WTC11 (cell line): ENCODE data around the gene DPP7. TPM values are rescaled to one million over a fixed set of nuclear protein-coding genes. Genes with fewer than 3 reads are reported as not detected.

ENCODE experiments used
- ATAC-seq: fragments of 200-7000 bp; cut with Tn5 transposase; 2 replicates; pipeline ENCODE4 v1.10.0; 2021; ENCODE audit warnings: mild to moderate bottlenecking, moderate library complexity
- CTCF ChIA-PET: fragments of 300-600 bp; sonication (Branson Sonifier 250); formaldehyde crosslinking; loops from one replicate; lab custom pipeline; 2021; ENCODE audit warnings: antibody characterized with exemption; lab: Charles Lee
- POLR2A ChIA-PET: fragments of 350-600 bp; sonication (Branson Sonifier 250); formaldehyde crosslinking; loops from one replicate; lab custom pipeline; 2021; ENCODE audit warnings: antibody characterized with exemption; lab: Charles Lee
- DNase-seq: peaks from one replicate; pipeline ENCODE4 v3.0.0; 2021; ENCODE audit warnings: low spot score
- H3K27ac Mint-ChIP-seq: 2 replicates; pipeline ENCODE4 v1.8.0; 2021; ENCODE audit warnings: mixed read lengths
- H3K27me3 Mint-ChIP-seq: 2 replicates; pipeline ENCODE4 v1.8.0; 2021; ENCODE audit warnings: low read depth, mild to moderate bottlenecking, moderate library complexity, mixed read lengths
- H3K36me3 Mint-ChIP-seq: 2 replicates; pipeline ENCODE4 v1.8.0; 2021; ENCODE audit warnings: mixed read lengths
- H3K4me1 Mint-ChIP-seq: 2 replicates; pipeline ENCODE4 v1.8.0; 2022; ENCODE audit warnings: mixed read lengths
- H3K4me3 Mint-ChIP-seq: 2 replicates; pipeline ENCODE4 v1.8.0; 2021; ENCODE audit warnings: mild to moderate bottlenecking, moderate library complexity, mixed read lengths
- H3K9me3 Mint-ChIP-seq: 2 replicates; pipeline ENCODE4 v1.8.0; 2021; ENCODE audit warnings: mixed read lengths
- ARID4B ChIP-seq: sonication (generic); formaldehyde crosslinking; IDR thresholded peaks from 2 replicates; pipeline ENCODE4 v1.8.0; 2023; ENCODE audit warnings: missing genetic modification reagents, mild to moderate bottlenecking, borderline replicate concordance
- GRHL2 ChIP-seq: fragments of 250-450 bp; sonication (Bioruptor Pico); IDR thresholded peaks from 2 replicates; pipeline ENCODE4 v1.8.0; 2022; ENCODE audit warnings: mild to moderate bottlenecking, moderate library complexity; ENCODE audit not compliant: insufficient replicate concordance, severe bottlenecking
- HMGXB4 ChIP-seq: sonication (generic); formaldehyde crosslinking; IDR thresholded peaks from 2 replicates; pipeline ENCODE4 v1.8.1; 2023; ENCODE audit warnings: mild to moderate bottlenecking, moderate library complexity, missing genetic modification reagents
- NR1H2 ChIP-seq: sonication (generic); formaldehyde crosslinking; IDR thresholded peaks from 2 replicates; pipeline ENCODE4 v1.9.0; 2021; ENCODE audit warnings: mild to moderate bottlenecking, moderate library complexity, missing genetic modification reagents
- SP1 ChIP-seq: sonication (generic); formaldehyde crosslinking; conservative IDR thresholded peaks from 2 replicates; pipeline ENCODE4 v1.8.1; 2022; ENCODE audit warnings: missing genetic modification reagents
- TP53 ChIP-seq: sonication (generic); formaldehyde crosslinking; IDR thresholded peaks from 2 replicates; pipeline ENCODE4 v1.8.1; 2023; ENCODE audit warnings: mild to moderate bottlenecking, missing genetic modification reagents
- USF2 ChIP-seq: sonication (generic); formaldehyde crosslinking; IDR thresholded peaks from 2 replicates; pipeline ENCODE4 v1.8.1; 2023; ENCODE audit warnings: mild to moderate bottlenecking, missing genetic modification reagents, moderate library complexity
- ZBTB21 ChIP-seq: sonication (generic); formaldehyde crosslinking; IDR thresholded peaks from 2 replicates; pipeline ENCODE4 v1.8.1; 2023; ENCODE audit warnings: mild to moderate bottlenecking, missing genetic modification reagents, borderline replicate concordance
- ZBTB43 ChIP-seq: sonication (generic); formaldehyde crosslinking; IDR thresholded peaks from 2 replicates; pipeline ENCODE4 v1.8.1; 2023; ENCODE audit warnings: mild to moderate bottlenecking, missing genetic modification reagents
- ZNF219 ChIP-seq: sonication (generic); formaldehyde crosslinking; IDR thresholded peaks from 2 replicates; pipeline ENCODE4 v1.8.0; 2023; ENCODE audit warnings: missing genetic modification reagents, mild to moderate bottlenecking, borderline replicate concordance
- ZNF281 ChIP-seq: sonication (generic); formaldehyde crosslinking; IDR thresholded peaks from 2 replicates; pipeline ENCODE4 v1.8.0; 2023; ENCODE audit warnings: mild to moderate bottlenecking, missing genetic modification reagents
- total RNA-seq: library from RNA; stranded (reverse); gene quantifications from 3 replicates; pipeline ENCODE4 v1.2.3, GENCODE V29; 2021

DPP7 gene
- total RNA-seq, 1 experiment from 2014 or later, result 38.9 TPM

- no peak for TF ChIP-seq NR1H2 (CRISPR knock-in tag)
- TF ChIP-seq USF2 (CRISPR knock-in tag), result 0 out of 2 replicates have a peak, but pooled peaks have one; percentile 7
- peak overlapping the region; percentile 69 for H3K4me3 Mint-ChIP-seq
- H3K4me1 Mint-ChIP-seq, result peaks cover 16% of the 10 kb centered on the region
- DNase-seq (peak; percentile 58), ATAC-seq (peak; percentile 43)
- H3K27ac Mint-ChIP-seq, result no peak overlapping the region
- ChIA-PET POLR2A (no interaction called here), CTCF (interaction anchor here (0.6 to 4.3 kb wide), 6 partner anchors 10 to 158 kb away, joined by 3 to 69 read pairs (median 5); partner anchors contain the start of genes NPDC1 and SAPCD2)
- H3K9me3 Mint-ChIP-seq, result no peaks in the 10 kb centered on the region
- peaks cover 36% of the 10 kb centered on the region for H3K27me3 Mint-ChIP-seq
- H3K36me3 Mint-ChIP-seq, result no peaks in the 10 kb centered on the region
Measured at GRCh38 chr9:137078701-137079400, 35.7 kb downstream of the DPP7 start.

GRCh38 chr9:137077758-137078693, 36.5 kb downstream of the DPP7 start:
- Mint-ChIP-seq H3K36me3 (no peaks in the 10 kb centered on the region), H3K27me3 (peaks cover 36% of the 10 kb centered on the region), H3K4me3 (peak overlapping the region; percentile 69), H3K4me1 (peaks cover 16% of the 10 kb centered on the region), H3K27ac (no peak overlapping the region), H3K9me3 (no peaks in the 10 kb centered on the region)
- POLR2A ChIA-PET, result interaction anchor here (1.0 kb wide), 1 partner anchor 8 kb away, joined by 6 read pairs; the partner anchor contains the start of gene MAN1B1
- 0 out of 2 replicates have a peak, but pooled peaks have one; percentile 4 for ATAC-seq
- TF ChIP-seq TP53 (CRISPR knock-in tag), result 0 out of 2 replicates have a peak, but pooled peaks have one; percentile 37
- no peak for TF ChIP-seq ZBTB43 (CRISPR knock-in tag)
- 0 out of 2 replicates have a peak, but pooled peaks have one; percentile 34 for TF ChIP-seq SP1 (CRISPR knock-in tag)
- no peak for TF ChIP-seq ZNF281 (CRISPR knock-in tag)
- no peak for TF ChIP-seq ZNF219 (CRISPR knock-in tag)
- no peak for TF ChIP-seq ARID4B (CRISPR knock-in tag)
- TF ChIP-seq HMGXB4 (CRISPR knock-in tag), result no peak
- no peak for TF ChIP-seq ZBTB21 (CRISPR knock-in tag)
- TF ChIP-seq GRHL2, result no peak
- 0 out of 2 replicates have a peak, but pooled peaks have one; percentile 16 for TF ChIP-seq USF2 (CRISPR knock-in tag)
- CTCF ChIA-PET, result interaction anchor here (0.6 to 4.3 kb wide), 11 partner anchors 9 to 159 kb away, joined by 3 to 69 read pairs (median 13); partner anchors contain the start of genes MAN1B1, NPDC1 and SAPCD2
- peak; percentile 34 for DNase-seq
